MCF 10A (cell line): ENCODE measurements around the gene KCNAB2. TPM values are rescaled to one million over a fixed set of nuclear protein-coding genes. Genes with fewer than 3 reads are reported as not detected.

Experiments used
- BruUV-seq: library from RNA; stranded (reverse); fragments of 400-500 nt; replicated peaks from 2 replicates; lab custom pipeline; 2021; lab: Mats Ljungman, UMichigan
- CTCF ChIA-PET: fragments of 300-600 bp; sonication (Branson Sonifier 250); formaldehyde crosslinking; extraction: SDS; loops from one replicate; lab custom pipeline; 2021; ENCODE audit warnings: antibody characterized with exemption, inconsistent platforms; lab: Yijun Ruan, JAX
- POLR2A ChIA-PET: fragments of 300-600, 350-650 bp; sonication (Branson Sonifier 250); formaldehyde crosslinking; extraction: SDS; loops from one replicate; lab custom pipeline; 2020; ENCODE audit warnings: antibody characterized with exemption, inconsistent platforms; lab: Yijun Ruan, JAX
- DNase-seq: peaks from one replicate; pipeline ENCODE4 v3.0.0-alpha.2; 2018; ENCODE audit not compliant: unreplicated experiment
- H3K27ac Mint-ChIP-seq: one replicate; pipeline ENCODE4 v1.8.0; 2022; ENCODE audit warnings: mild to moderate bottlenecking, low read depth, mixed read lengths; ENCODE audit not compliant: unreplicated experiment
- H3K27me3 Mint-ChIP-seq: one replicate; pipeline ENCODE4 v1.8.0; 2022; ENCODE audit warnings: mixed read lengths; ENCODE audit not compliant: insufficient read depth, unreplicated experiment
- H3K36me3 Mint-ChIP-seq: one replicate; pipeline ENCODE4 v1.8.0; 2022; ENCODE audit warnings: mild to moderate bottlenecking, moderate library complexity, mixed read lengths; ENCODE audit not compliant: insufficient read depth, unreplicated experiment
- H3K4me1 Mint-ChIP-seq: one replicate; pipeline ENCODE4 v1.8.0; 2022; ENCODE audit warnings: mixed read lengths; ENCODE audit not compliant: insufficient read depth, unreplicated experiment
- H3K4me3 Mint-ChIP-seq: one replicate; pipeline ENCODE4 v1.8.0; 2022; ENCODE audit warnings: mild to moderate bottlenecking, moderate library complexity, mixed read lengths; ENCODE audit not compliant: unreplicated experiment
- H3K9me3 Mint-ChIP-seq: one replicate; pipeline ENCODE4 v1.8.0; 2022; ENCODE audit warnings: mixed read lengths; ENCODE audit not compliant: unreplicated experiment
- intact Hi-C: fragments of 100-400 bp; cut with micrococcal nuclease; formaldehyde crosslinking; loops from 2 replicates; pipeline ENCODE4 v1.14.1; 2022
- total RNA-seq: library from RNA; stranded (reverse); gene quantifications from 2 replicates; pipeline ENCODE4 v1.2.3, GENCODE V29; 2022
- TF ChIP-seq, protein P1 (sequence below): fragments of 200-600 bp; IDR thresholded peaks from one replicate; pipeline ENCODE4 v1.8.0; 2022; ENCODE audit warnings: antibody characterized with exemption, mild to moderate bottlenecking; ENCODE audit not compliant: unreplicated experiment

Gene KCNAB2
- total RNA-seq, 1 experiment from 2014 or later, result 11.8 TPM

- intact Hi-C loops, result no loop called here
- CTCF ChIA-PET, result no interaction called here
- POLR2A ChIA-PET, result no interaction called here
Measured at GRCh38 chr1:6118415-6118814, 72.7 kb downstream of the KCNAB2 start.

GRCh38 chr1:6121021-6121421, 75.3 kb downstream of the KCNAB2 start:
- POLR2A ChIA-PET, result no interaction called here
- TF ChIP-seq, protein P1, sequence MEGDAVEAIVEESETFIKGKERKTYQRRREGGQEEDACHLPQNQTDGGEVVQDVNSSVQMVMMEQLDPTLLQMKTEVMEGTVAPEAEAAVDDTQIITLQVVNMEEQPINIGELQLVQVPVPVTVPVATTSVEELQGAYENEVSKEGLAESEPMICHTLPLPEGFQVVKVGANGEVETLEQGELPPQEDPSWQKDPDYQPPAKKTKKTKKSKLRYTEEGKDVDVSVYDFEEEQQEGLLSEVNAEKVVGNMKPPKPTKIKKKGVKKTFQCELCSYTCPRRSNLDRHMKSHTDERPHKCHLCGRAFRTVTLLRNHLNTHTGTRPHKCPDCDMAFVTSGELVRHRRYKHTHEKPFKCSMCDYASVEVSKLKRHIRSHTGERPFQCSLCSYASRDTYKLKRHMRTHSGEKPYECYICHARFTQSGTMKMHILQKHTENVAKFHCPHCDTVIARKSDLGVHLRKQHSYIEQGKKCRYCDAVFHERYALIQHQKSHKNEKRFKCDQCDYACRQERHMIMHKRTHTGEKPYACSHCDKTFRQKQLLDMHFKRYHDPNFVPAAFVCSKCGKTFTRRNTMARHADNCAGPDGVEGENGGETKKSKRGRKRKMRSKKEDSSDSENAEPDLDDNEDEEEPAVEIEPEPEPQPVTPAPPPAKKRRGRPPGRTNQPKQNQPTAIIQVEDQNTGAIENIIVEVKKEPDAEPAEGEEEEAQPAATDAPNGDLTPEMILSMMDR, result no peak
- BruUV-seq, result no TSS peak

More at GRCh38 chr1:6118415-6118814, 72.7 kb downstream of the KCNAB2 start:
- H3K4me1 Mint-ChIP-seq, result peaks cover 6% of the 10 kb centered on the region
- BruUV-seq, result no TSS peak
- H3K27me3 Mint-ChIP-seq, result no peaks in the 10 kb centered on the region
- H3K4me3 Mint-ChIP-seq, result no peak overlapping the region
- DNase-seq, result peak; percentile 21
- no peak overlapping the region for H3K27ac Mint-ChIP-seq
- H3K9me3 Mint-ChIP-seq, result peaks cover 10% of the 10 kb centered on the region
- H3K36me3 Mint-ChIP-seq, result peaks cover 4% of the 10 kb centered on the region
- TF ChIP-seq, protein P1, result no peak

DNA sequence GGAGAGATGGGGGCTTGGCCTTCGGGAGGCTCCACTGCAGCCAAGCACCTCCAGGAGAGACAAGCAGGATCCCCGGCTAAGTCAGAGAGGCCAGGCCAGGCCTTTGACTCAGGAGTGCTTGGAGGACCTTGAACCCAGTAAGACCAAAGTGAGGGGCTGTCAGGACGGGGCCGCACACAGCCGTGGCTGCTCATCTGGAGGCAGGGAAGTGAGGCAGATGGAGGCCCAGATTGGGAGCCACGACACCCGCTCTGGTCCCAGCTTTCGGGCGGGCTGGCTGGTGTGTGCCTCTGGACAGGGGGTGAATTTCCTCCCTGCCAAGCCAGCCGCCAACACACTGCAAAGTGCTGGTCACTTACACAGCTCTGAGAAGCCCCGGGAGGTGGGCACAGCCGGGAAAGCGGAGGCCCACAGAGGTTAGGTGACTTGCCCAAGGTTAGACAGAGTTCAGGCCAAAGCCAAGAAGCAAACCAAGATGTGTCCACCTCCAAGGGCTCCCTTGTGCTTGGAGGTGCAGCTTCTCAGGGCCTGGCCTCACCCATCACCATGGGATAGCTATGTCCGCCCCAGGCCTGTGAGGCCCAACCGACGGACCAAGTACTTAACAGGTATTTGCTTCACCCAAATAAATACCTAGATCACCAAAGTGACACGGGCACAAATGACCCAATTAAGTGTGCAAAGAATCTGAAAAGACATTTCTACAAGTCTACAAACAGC, 76.1 kb downstream of the KCNAB2 start:
- ChIA-PET CTCF (interaction anchor here (0.7 kb wide), 1 partner anchor 125 kb away, joined by 4 read pairs; no protein-coding TSS in a partner anchor), POLR2A (no interaction called here)
- TF ChIP-seq, protein P1, result no peak
- Mint-ChIP-seq H3K27ac (no peak overlapping the region), H3K9me3 (peaks cover 5% of the 10 kb centered on the region), H3K36me3 (no peaks in the 10 kb centered on the region), H3K4me3 (no peak overlapping the region), H3K4me1 (peaks cover 6% of the 10 kb centered on the region), H3K27me3 (no peaks in the 10 kb centered on the region)
- BruUV-seq, result no TSS peak
- DNase-seq, result no peak
- intact Hi-C loops, result no loop called here

More at GRCh38 chr1:6121021-6121421, 75.3 kb downstream of the KCNAB2 start:
- Mint-ChIP-seq H3K4me3 (no peak overlapping the region), H3K9me3 (peaks cover 10% of the 10 kb centered on the region), H3K36me3 (peaks cover 4% of the 10 kb centered on the region), H3K27me3 (no peaks in the 10 kb centered on the region), H3K27ac (no peak overlapping the region), H3K4me1 (peaks cover 6% of the 10 kb centered on the region)
- no peak for DNase-seq
- intact Hi-C loops, result no loop called here
- CTCF ChIA-PET, result interaction anchor here (0.7 kb wide), 1 partner anchor 25 kb away, joined by 3 read pairs; no protein-coding TSS in a partner anchor

- Mint-ChIP-seq H3K27me3 (no peaks in the 10 kb centered on the region), H3K4me3 (no peak overlapping the region), H3K4me1 (peaks cover 5% of the 10 kb centered on the region), H3K9me3 (no peaks in the 10 kb centered on the region), H3K36me3 (no peaks in the 10 kb centered on the region), H3K27ac (no peak overlapping the region)
- intact Hi-C loops, result no loop called here
- ChIA-PET POLR2A (no interaction called here), CTCF (interaction anchor here (0.7 kb wide), 1 partner anchor 40 kb away, joined by 3 read pairs; no protein-coding TSS in a partner anchor)
- no TSS peak for BruUV-seq
- DNase-seq, result peak; percentile 28
- TF ChIP-seq, protein P1, result no peak
Measured at GRCh38 chr1:6123083-6123482, 77.4 kb downstream of the KCNAB2 start.
